NB4 (cell line): ENCODE results near the gene GARNL3.

Experiments used
- MYC ChIP-seq: IDR thresholded peaks from 2 replicates; pipeline ENCODE4 v1.6.1; 2011; ENCODE audit warnings: low read depth, low read length
- POLR2A ChIP-seq: IDR thresholded peaks from 2 replicates; pipeline ENCODE4 v1.6.1; 2011; ENCODE audit warnings: mild to moderate bottlenecking; ENCODE audit not compliant: insufficient read length; ENCODE audit errors: extremely low read depth
- TF ChIP-seq, protein P1 (sequence below): IDR thresholded peaks from one replicate; pipeline ENCODE4 v1.5.1; 2012; ENCODE audit warnings: low read depth, low read length

DNA sequence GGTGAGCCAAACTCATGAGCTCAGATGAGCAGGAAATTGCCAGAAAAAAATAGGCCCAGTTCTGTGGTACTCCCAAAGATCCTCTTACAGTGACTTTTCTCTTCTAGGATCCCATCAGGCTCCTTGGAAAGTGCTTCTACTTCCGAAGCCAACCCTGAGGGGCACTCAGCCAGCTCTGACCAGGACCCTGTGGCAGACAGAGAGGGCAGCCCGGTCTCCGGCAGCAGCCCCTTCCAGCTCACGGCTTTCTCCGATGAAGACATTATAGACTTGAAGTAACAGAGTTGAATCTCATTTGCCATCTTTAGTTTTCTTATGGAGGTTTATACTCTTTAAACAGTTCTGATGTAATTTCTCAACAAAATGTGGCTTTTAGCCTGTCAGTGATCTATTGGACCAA lies 128.4 kb downstream of the GARNL3 start:
- TF ChIP-seq, protein P1, sequence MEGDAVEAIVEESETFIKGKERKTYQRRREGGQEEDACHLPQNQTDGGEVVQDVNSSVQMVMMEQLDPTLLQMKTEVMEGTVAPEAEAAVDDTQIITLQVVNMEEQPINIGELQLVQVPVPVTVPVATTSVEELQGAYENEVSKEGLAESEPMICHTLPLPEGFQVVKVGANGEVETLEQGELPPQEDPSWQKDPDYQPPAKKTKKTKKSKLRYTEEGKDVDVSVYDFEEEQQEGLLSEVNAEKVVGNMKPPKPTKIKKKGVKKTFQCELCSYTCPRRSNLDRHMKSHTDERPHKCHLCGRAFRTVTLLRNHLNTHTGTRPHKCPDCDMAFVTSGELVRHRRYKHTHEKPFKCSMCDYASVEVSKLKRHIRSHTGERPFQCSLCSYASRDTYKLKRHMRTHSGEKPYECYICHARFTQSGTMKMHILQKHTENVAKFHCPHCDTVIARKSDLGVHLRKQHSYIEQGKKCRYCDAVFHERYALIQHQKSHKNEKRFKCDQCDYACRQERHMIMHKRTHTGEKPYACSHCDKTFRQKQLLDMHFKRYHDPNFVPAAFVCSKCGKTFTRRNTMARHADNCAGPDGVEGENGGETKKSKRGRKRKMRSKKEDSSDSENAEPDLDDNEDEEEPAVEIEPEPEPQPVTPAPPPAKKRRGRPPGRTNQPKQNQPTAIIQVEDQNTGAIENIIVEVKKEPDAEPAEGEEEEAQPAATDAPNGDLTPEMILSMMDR = no peak
- TF ChIP-seq POLR2A (no peak), MYC (no peak)
